Liver (tissue), 9 donors: ENCODE results near the gene ATXN7L1. TPM values are rescaled to one million over a fixed set of nuclear protein-coding genes. Genes with fewer than 3 reads are reported as not detected.

Source experiments
- DNase-seq: peaks from one replicate; pipeline ENCODE4 v3.0.0-alpha.2; 2017; ENCODE audit warnings: low spot score
- H3K27ac ChIP-seq, 2 donors: one replicate each; pipeline ENCODE4 v1.7.0; 2013; ENCODE audit warnings: inconsistent platforms in 2 of 2, low read length in 2 of 2, control low read depth in 1 of 2, low read depth in 1 of 2, mild to moderate bottlenecking in 1 of 2
- H3K27me3 ChIP-seq, 4 donors: one replicate each; pipeline versions ENCODE4 v1.6.1 to v1.7.0; 2013; ENCODE audit warnings: low read length in 3 of 4, inconsistent platforms in 1 of 4, mild to moderate bottlenecking in 1 of 4, moderate library complexity in 1 of 4; ENCODE audit not compliant: control insufficient read depth in 4 of 4, insufficient read depth in 4 of 4
- H3K36me3 ChIP-seq, 4 donors: one replicate each; pipeline versions ENCODE4 v1.6.1 to v1.7.0; 2013; ENCODE audit warnings: low read length in 3 of 4, mild to moderate bottlenecking in 3 of 4, low read depth in 1 of 4, moderate library complexity in 1 of 4; ENCODE audit not compliant: control insufficient read depth in 4 of 4, insufficient read depth in 3 of 4
- H3K4me1 ChIP-seq, 4 donors: one replicate each; pipeline versions ENCODE4 v1.6.1 to v1.7.0; 2013; ENCODE audit warnings: low read length in 3 of 4, mild to moderate bottlenecking in 3 of 4, moderate library complexity in 1 of 4; ENCODE audit not compliant: control insufficient read depth in 4 of 4, insufficient read depth in 4 of 4
- H3K4me3 ChIP-seq, 3 donors: one replicate each; pipeline versions ENCODE4 v1.6.1 to v1.7.0; 2013; ENCODE audit warnings: low read length in 3 of 3, control low read depth in 1 of 3, low read depth in 1 of 3, mild to moderate bottlenecking in 1 of 3
- H3K9ac ChIP-seq, 2 donors: one replicate each; pipeline ENCODE4 v1.7.0; 2013; ENCODE audit warnings: low read length in 2 of 2, mild to moderate bottlenecking in 2 of 2, moderate library complexity in 2 of 2, control low read depth in 1 of 2, low read depth in 1 of 2
- H3K9me3 ChIP-seq, 4 donors: one replicate each; pipeline versions ENCODE4 v1.6.1 to v1.7.0; 2013; ENCODE audit warnings: low read length in 3 of 4; ENCODE audit not compliant: control insufficient read depth in 4 of 4
- CTCF ChIP-seq: fragments of 150-350 bp; IDR thresholded peaks from 2 replicates; pipeline ENCODE4 v1.5.1; 2017; ENCODE audit warnings: improper control_type of control experiment, low read depth, low read length; ENCODE audit not compliant: missing input control
- EGR1 ChIP-seq, 2 donors: IDR thresholded peaks; 2 replicates each; pipeline ENCODE4 v1.6.1; 2016 to 2018; ENCODE audit warnings: antibody characterized with exemption in 2 of 2, low read depth in 2 of 2
- FOXA2 ChIP-seq: IDR thresholded peaks from 2 replicates; pipeline ENCODE4 v1.6.1; 2016; ENCODE audit warnings: antibody characterized with exemption
- GABPA ChIP-seq, 2 donors: IDR thresholded peaks in 1 of 2; conservative IDR thresholded peaks in 1 of 2; 2 replicates each; pipeline ENCODE4 v1.6.1; 2016; ENCODE audit warnings: antibody characterized with exemption in 2 of 2, mild to moderate bottlenecking in 1 of 2, moderate library complexity in 1 of 2
- HNF4A ChIP-seq, 2 donors: conservative IDR thresholded peaks; 2 replicates each; pipeline ENCODE4 v1.6.1; 2016; ENCODE audit warnings: antibody characterized with exemption in 2 of 2, mild to moderate bottlenecking in 2 of 2
- HNF4G ChIP-seq: IDR thresholded peaks from 2 replicates; pipeline ENCODE4 v1.6.1; 2016; ENCODE audit warnings: antibody characterized with exemption
- JUND ChIP-seq, 2 donors: IDR thresholded peaks; 2 replicates each; pipeline ENCODE4 v1.6.1; 2016; ENCODE audit warnings: antibody characterized with exemption in 2 of 2
- MAX ChIP-seq: IDR thresholded peaks from 2 replicates; pipeline ENCODE4 v1.6.1; 2016; ENCODE audit warnings: antibody characterized with exemption
- RAD21 ChIP-seq, 2 donors: IDR thresholded peaks; 2 replicates each; pipeline ENCODE4 v1.6.1; 2016; ENCODE audit warnings: antibody characterized with exemption in 2 of 2, mild to moderate bottlenecking in 2 of 2
- RXRA ChIP-seq, 2 donors: IDR thresholded peaks; 2 replicates each; pipeline ENCODE4 v1.6.1; 2017 to 2018; ENCODE audit warnings: antibody characterized with exemption in 2 of 2, mild to moderate bottlenecking in 1 of 2
- SP1 ChIP-seq: IDR thresholded peaks from 2 replicates; pipeline ENCODE4 v1.6.1; 2018; ENCODE audit warnings: antibody characterized with exemption, mild to moderate bottlenecking
- TAF1 ChIP-seq: conservative IDR thresholded peaks from 2 replicates; pipeline ENCODE4 v1.6.1; 2016; ENCODE audit warnings: antibody characterized with exemption, mild to moderate bottlenecking
- YY1 ChIP-seq: IDR thresholded peaks from 2 replicates; pipeline ENCODE4 v1.6.1; 2016; ENCODE audit warnings: antibody characterized with exemption, mild to moderate bottlenecking
- ZBTB33 ChIP-seq: IDR thresholded peaks from 2 replicates; pipeline ENCODE4 v1.6.1; 2016; ENCODE audit warnings: antibody characterized with exemption
- WGBS: extraction: QIAGEN DNeasy Blood & Tissue Kit; methylation state at CpG from one replicate; pipeline ENCODE4 v1.1.7; 2013; 5-methylcytosine and 5-hydroxymethylcytosine counted together
- polyA plus RNA-seq, 2 donors: library from polyadenylated mRNA; stranded (reverse) in 1 of 2; unstranded in 1 of 2; fragments of 200-250 nt in 1 of 2; fragments of >200 nt in 1 of 2; fragmentation: Nextera tagmentation in 1 of 2; extraction: Ambion mirVana in 1 of 2; gene quantifications; one replicate each; pipeline versions ENCODE4 v1.2.1 to v1.2.3, GENCODE V29; 2013 to 2015
- total RNA-seq, 2 donors: library from RNA; depleted of rRNA; stranded (reverse); fragments of >200 nt; gene quantifications; one replicate each; pipeline ENCODE4 v1.2.3, GENCODE V29; 2014
- TF ChIP-seq, protein P1 (sequence below): IDR thresholded peaks from 2 replicates; pipeline ENCODE4 v1.6.1; 2016; ENCODE audit warnings: antibody characterized with exemption, mild to moderate bottlenecking
- TF ChIP-seq, protein P2 (sequence below): IDR thresholded peaks from 2 replicates; pipeline ENCODE4 v1.6.1; 2016; ENCODE audit warnings: antibody characterized with exemption
- donor health status: healthy.
- donor health status: healthy.
- donor health status: healthy.
- donor health status: healthy.
- donor health status: healthy.

ATXN7L1 gene
- total and polyA plus RNA-seq, 4 donors, result 2.1 to 7.4 (median 5.3) TPM

DNA sequence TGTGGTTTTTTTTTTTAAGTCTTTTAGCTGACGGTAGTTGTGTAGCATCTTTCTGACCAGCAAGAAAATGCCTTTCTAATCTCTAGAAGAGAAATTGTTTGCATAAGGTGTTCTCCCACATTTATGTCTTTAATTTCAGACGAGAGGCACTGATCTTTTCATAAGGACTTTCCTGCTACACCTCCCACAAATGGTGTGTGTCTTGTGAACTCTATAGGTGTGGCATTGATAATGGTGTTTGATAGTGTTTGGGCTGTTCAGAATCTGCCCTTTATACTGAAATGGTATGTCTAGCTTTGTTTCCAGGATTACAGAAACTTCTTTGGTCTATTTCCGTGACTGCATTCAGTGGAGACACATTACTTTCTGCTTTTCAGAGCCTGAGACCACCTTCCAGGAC lies 21.6 kb upstream of the ATXN7L1 start:
- Histone ChIP-seq H3K4me1 (peaks cover 0 to 1% (median 0%) of the 10 kb centered on the region in 4 donors), H3K27ac (no peak overlapping the region), H3K27me3 (no peaks in the 10 kb centered on the region), H3K36me3 (no peaks in the 10 kb centered on the region), H3K9me3 (no peaks in the 10 kb centered on the region), H3K4me3 (no peak overlapping the region), H3K9ac (no peak overlapping the region)
- DNase-seq, result no peak
- TF ChIP-seq FOXA2 (no peak), HNF4G (no peak), YY1 (no peak), MAX (no peak)
- WGBS, result 89% methylated on average over 3 of the region's 3 CpGs

DNA sequence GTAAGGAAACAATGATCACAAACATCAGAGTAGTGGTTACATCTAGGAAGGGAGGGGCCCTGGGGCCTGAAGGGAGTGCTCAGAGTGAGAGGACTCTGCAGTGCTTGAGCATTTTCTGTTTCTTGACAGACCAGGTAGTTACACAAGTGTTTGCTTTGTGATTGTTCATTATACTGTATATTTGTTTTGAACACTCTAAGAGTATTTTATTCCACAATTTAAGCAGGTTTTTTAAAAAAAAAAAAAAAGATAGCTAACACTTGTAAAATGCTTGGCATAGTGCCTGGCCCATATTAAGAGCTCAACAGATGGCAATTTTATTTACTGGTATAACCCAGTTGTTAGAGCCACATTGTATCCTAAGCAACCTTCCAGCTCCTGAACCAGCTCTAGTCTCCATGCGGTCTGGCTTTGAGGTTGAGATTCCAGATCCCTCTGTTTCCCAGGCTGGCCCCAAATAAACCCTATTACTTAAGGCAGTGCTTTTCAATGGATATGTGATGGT lies 20.1 kb upstream of the ATXN7L1 start:
- Histone ChIP-seq H3K4me3 (no peak overlapping the region), H3K9me3 (no peaks in the 10 kb centered on the region), H3K27me3 (no peaks in the 10 kb centered on the region), H3K36me3 (peaks cover 0 to 2% (median 0%) of the 10 kb centered on the region in 4 donors), H3K9ac (no peak overlapping the region), H3K27ac (no peak overlapping the region), H3K4me1 (peaks cover 0 to 1% (median 0%) of the 10 kb centered on the region in 4 donors)
- 89% methylated on average over 1 of the region's 1 CpG for WGBS
- DNase-seq, result no peak
- TF ChIP-seq JUND (IDR thresholded peaks at IDR 0.05), result no peak
- no peak for TF ChIP-seq RAD21 (IDR thresholded peaks at IDR 0.05)
- TF ChIP-seq, protein P1, sequence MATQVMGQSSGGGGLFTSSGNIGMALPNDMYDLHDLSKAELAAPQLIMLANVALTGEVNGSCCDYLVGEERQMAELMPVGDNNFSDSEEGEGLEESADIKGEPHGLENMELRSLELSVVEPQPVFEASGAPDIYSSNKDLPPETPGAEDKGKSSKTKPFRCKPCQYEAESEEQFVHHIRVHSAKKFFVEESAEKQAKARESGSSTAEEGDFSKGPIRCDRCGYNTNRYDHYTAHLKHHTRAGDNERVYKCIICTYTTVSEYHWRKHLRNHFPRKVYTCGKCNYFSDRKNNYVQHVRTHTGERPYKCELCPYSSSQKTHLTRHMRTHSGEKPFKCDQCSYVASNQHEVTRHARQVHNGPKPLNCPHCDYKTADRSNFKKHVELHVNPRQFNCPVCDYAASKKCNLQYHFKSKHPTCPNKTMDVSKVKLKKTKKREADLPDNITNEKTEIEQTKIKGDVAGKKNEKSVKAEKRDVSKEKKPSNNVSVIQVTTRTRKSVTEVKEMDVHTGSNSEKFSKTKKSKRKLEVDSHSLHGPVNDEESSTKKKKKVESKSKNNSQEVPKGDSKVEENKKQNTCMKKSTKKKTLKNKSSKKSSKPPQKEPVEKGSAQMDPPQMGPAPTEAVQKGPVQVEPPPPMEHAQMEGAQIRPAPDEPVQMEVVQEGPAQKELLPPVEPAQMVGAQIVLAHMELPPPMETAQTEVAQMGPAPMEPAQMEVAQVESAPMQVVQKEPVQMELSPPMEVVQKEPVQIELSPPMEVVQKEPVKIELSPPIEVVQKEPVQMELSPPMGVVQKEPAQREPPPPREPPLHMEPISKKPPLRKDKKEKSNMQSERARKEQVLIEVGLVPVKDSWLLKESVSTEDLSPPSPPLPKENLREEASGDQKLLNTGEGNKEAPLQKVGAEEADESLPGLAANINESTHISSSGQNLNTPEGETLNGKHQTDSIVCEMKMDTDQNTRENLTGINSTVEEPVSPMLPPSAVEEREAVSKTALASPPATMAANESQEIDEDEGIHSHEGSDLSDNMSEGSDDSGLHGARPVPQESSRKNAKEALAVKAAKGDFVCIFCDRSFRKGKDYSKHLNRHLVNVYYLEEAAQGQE, result no peak
- TF ChIP-seq FOXA2, result no peak
- no peak for TF ChIP-seq YY1
- TF ChIP-seq RXRA (IDR thresholded peaks at IDR 0.05), result no peak
- no peak for TF ChIP-seq HNF4G
- TF ChIP-seq HNF4A (conservative IDR thresholded peaks at IDR 0.05), result no peak
- no peak for TF ChIP-seq TAF1
- TF ChIP-seq GABPA (IDR thresholded peaks at IDR 0.05 in 1 of 2, conservative IDR thresholded peaks at IDR 0.05 in 1 of 2), result no peak
- no peak for TF ChIP-seq MAX

- Histone ChIP-seq H3K9ac (no peak overlapping the region), H3K36me3 (peaks cover 0 to 2% (median 0%) of the 10 kb centered on the region in 4 donors), H3K4me1 (peaks cover 0 to 1% (median 0%) of the 10 kb centered on the region in 4 donors), H3K9me3 (no peaks in the 10 kb centered on the region), H3K27ac (no peak overlapping the region), H3K27me3 (no peaks in the 10 kb centered on the region), H3K4me3 (no peak overlapping the region)
- WGBS, result 94% methylated on average over 3 of the region's 3 CpGs
- no peak for DNase-seq
- TF ChIP-seq HNF4G (no peak), EGR1 (IDR thresholded peaks at IDR 0.05; ENCODE audit: low read depth in 2 of 2) (no peak), SP1 (no peak), HNF4A (conservative IDR thresholded peaks at IDR 0.05) (no peak), CTCF (no peak), YY1 (no peak), ZBTB33 (no peak), TAF1 (no peak)
- TF ChIP-seq, protein P2, sequence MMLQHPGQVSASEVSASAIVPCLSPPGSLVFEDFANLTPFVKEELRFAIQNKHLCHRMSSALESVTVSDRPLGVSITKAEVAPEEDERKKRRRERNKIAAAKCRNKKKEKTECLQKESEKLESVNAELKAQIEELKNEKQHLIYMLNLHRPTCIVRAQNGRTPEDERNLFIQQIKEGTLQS, result no peak
Measured at GRCh38 chr7:105894131-105894530, 17.7 kb upstream of the ATXN7L1 start.
